Measurements from ENCODE around the gene KLF8.

- TF ChIP-seq POLR2A (IDR thresholded peaks at IDR 0.05) (no peak), CTCF (IDR thresholded peaks at IDR 0.05) (no peak)
These were observed 47.7 kb downstream of the KLF8 start for GRCh38 chrX:56279863-56280262.
